GM19397 (cell line): ENCODE data around the gene RGS1.
A peak's percentile ranks its signal among the peaks of the same experiment; 100 is the strongest.

ENCODE experiments used
- ATAC-seq: cut with Tn5 transposase; IDR thresholded peaks from one replicate; pipeline ENCODE4 v1.9.1; 2021; ENCODE audit warnings: mild to moderate bottlenecking, moderate library complexity; ENCODE audit not compliant: unreplicated experiment

Gene RGS1

DNA sequence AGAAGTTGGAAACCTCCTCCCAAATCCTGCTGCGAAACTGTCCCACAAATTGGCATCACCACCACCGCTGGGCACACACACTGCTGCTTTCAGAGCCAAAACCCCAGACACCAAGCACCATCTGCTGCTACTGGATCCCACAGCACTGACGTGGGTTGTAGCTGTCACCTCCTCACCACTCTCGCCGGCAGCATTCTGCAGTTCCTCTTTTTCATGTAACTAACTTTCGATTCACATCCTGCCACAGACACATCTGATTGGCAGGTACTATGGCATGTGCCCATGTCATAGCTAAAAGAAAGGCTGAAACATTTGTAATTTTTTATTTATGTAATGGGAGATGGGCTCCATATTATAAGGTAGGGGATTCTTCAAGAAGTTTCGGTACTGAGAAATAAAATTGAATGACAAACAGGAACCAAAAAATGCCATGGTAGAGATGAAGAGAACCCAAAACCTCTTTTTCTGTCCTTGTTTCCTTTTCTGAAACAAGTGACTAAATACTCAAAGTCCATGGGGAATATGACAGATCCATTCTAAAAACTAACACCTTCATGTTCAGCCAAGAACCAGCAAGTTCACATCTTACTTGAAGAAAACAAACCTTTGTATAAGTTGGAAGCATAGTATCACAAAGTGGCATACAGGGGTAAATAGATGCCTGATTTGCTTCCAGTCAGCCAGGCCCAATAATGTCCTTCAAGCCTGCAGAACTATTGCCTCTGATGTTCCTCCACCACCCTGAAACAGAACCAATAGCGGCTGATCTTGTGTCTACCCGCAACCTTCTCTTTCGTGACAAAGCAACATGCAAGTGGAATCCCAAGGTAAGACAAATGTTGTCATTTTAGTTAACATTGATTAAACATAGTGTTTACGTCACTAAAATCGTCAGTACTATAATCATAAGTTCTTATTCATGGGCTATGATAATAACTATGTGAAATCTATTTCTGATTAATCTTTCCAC lies 33.8 kb downstream of the RGS1 start:
- ATAC-seq, result peak; percentile 99

DNA sequence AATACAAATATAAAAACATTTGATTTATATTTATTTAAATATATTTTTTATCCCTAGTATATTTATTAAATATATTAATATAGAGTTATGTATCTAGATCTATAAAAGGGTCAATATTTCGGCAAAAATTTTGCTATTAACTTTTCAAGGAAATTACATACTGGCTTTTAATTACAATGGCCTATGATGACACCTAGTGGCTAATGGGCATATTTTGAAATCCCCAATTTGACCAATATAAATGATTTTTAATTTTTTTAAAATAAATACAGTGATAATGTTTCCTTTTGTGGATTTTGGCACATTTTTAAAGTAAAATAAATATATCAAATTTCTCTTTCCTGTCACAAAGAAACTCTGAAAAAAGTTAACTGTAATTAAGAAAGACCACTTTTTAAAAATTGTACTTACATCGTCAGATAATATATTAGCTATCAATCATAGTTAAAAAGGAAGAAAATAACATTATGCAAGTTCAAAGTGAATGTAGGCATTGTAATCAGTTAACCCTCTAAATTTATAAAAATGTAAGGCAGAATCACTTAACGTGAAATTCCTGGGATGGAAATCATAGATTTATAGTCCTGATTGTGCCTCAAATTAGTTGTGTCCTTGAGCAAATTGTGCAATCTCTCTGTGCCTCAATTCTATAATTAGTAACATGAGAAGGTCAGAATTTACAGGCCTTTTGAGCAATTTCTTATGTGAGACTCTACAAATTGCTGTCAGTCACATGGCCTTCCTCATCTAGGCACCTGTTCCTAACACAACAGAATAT lies 34.7 kb downstream of the RGS1 start:
- ATAC-seq, result no peak

DNA sequence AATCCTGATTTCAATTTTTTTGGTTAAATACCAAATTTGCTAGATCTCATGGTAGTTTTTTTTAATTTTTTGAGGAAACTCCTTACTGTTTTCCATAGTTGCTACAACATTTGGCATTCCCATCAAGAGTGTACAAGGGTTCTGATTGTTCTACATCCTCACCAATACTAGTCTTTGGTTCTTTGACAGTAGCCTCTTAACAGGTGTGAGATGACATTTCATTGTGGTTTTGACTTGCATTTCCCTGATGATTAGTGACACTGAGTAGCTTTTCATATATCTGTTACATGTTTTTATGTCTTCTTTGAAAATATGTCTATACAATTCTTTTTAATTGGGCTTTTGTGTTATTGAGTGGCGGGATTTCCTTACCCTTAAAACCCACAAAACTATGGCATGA lies 39.5 kb downstream of the RGS1 start:
- ATAC-seq, result no peak

DNA sequence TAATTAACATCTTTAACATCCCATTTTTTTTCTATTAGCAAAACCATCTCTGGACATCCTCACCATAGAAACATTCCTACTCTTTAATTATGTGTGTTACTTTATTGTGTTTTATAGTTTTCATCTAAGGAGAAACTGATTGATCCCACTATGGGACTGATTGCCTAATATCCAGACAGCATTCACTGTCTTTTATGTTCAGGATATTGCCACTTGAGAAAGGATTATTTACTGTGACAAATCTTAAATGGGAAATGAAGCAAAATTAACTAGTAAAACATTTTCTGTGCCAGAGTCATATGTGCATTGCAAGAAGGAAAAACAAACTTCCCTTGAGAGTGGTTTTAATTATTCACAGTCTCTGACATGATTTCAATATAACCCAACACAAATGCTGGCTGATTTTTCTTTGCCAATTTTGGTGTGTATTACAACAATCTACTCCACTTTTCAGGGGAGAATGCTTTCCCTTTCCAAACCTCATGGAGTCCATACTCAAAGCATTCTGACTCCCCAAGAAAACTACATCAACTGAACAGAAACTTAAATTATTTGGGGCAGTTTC lies 44.6 kb downstream of the RGS1 start:
- no peak for ATAC-seq

DNA sequence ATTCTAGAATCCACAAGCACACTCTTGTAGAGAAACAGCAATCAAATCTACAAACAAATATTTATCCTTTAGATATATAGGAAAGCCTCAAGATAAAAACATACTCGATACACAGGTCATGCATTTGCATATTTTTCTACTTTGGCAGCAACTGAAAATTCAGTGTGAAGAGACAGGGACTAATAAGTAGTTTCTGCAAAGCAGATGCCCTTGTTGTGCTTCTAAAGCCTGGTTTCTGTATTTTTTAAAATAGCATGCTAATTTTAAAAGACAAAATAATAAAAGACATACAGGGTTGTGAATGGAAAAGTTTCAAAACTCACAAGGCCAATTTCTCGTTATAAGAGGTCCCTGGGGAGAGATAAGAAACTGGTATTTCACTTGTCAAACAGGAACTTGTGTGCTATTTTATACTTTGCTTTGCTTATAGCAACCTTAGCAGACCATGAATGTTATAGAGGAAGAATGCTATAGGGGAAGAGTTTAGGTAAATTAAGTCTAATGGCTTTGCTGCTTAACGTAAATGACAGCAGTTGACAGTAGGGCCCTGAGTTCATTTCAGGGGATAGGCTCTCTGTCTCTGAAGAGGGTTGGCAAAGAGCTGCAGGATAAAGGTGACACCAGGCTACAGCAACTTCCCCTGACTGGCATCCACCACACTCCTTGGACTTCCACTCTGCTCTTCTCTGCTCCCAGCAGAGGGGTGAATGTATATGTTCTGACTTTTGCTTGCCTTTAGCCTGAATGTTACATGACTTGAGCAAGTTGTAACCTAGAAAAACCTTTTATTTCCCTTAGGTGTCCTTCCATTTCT lies 51.0 kb downstream of the RGS1 start:
- ATAC-seq, result peak; percentile 93

DNA sequence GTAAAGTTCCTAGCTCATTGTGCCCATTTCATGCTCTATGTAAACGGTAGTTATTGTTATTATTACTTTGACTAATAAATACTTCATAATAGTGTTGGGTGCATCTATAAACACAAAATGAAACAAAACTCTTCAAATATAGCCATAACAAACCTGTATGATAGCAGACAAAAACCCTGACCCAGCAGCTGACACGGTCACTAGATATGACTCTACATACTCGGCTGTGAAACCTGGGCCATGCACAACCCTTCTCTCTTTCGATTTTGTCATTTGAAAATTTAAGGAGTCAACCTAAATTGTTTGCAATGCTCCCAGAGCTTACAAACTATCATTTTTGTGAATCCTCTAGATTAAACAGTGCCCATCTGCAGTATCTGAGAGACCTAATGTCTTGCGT lies 52.3 kb downstream of the RGS1 start:
- no peak for ATAC-seq

DNA sequence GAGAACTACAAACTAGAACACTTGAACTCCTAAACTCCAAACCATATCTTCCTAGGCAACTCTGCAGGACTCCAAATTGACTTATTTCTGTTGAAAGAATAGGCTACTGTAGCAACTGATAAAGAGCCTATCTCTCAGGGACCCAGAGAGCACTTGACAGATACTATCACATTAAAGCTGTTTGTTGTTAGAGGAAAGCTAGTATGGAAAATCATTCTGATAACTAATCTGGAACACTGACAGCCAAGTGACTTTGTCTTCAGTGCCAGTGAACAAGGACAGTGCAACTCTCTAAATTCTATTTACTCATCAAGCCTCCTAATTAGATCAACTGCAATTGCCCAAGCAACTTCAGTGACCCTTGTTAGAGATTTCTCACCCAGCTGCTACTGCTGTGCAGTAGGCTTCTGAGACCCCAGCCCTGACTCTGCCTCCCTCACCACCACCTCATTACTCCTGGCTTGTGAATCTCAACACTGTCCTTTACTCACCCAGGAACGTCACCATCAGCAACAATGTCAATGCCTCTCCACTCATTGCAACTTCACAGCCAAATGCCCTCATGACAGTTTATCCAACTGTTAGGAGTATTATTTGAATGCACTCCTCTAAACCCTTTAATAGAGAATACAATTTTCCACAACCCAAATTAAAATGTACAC lies 53.0 kb downstream of the RGS1 start:
- ATAC-seq, result no peak

DNA sequence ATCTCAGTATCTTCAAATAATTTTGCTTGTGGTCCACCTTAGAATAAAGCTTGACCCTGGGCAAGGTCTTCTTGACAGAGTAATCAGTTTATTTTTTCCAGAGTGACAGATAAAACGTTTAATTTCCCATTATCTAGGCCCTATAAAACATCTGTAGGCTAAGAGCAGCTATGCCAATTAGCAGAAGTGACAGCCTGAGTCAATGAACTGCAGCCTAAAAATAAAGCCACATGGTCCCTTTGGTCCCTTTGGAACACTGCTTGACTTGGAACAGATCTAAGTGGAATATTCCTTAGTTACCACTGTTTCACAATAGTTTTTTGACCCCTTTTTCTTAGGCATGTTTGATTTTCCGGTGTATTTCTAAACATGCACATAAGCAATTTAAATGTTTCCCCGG lies 54.0 kb downstream of the RGS1 start:
- no peak for ATAC-seq
